Liver (tissue), 2 donors: Measurements from ENCODE around the gene COA8.

ENCODE experiments used
- CTCF ChIP-seq: fragments of 150-350 bp; IDR thresholded peaks from 2 replicates; pipeline ENCODE4 v1.5.1; 2017; ENCODE audit warnings: improper control_type of control experiment, low read depth, low read length; ENCODE audit not compliant: missing input control
- TF ChIP-seq, protein P1 (sequence below): IDR thresholded peaks from 2 replicates; pipeline ENCODE4 v1.6.1; 2016; ENCODE audit warnings: antibody characterized with exemption
- donor health status: healthy.

GRCh38 chr14:103623883-103624482, 61.2 kb downstream of the COA8 start:
- TF ChIP-seq, protein P1, sequence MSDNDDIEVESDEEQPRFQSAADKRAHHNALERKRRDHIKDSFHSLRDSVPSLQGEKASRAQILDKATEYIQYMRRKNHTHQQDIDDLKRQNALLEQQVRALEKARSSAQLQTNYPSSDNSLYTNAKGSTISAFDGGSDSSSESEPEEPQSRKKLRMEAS = no peak
- no peak for TF ChIP-seq CTCF
